ENCODE results near the gene SECISBP2L.

GRCh38 chr15:48974882-48975281, 71.4 kb downstream of the SECISBP2L start:
- TF ChIP-seq CTCF (IDR thresholded peaks at IDR 0.05; ENCODE audit: insufficient read depth, low read length, poor library complexity, severe bottlenecking) (no peak), EZH2phosphoT487 (conservative IDR thresholded peaks at IDR 0.05; ENCODE audit: low read length) (no peak)
